Endothelial cell of umbilical vein (primary cell): Measurements from ENCODE around the gene TSPAN5. TPM values are rescaled to one million over a fixed set of nuclear protein-coding genes. Genes with fewer than 3 reads are reported as not detected.
A peak's percentile ranks its signal among the peaks of the same experiment; 100 is the strongest.

Experiments used
- BruUV-seq: library from RNA; stranded (reverse); fragments of 400-500 nt; replicated peaks from 2 replicates; lab custom pipeline; 2021; lab: Mats Ljungman, UMichigan
- CTCF ChIA-PET: fragments of 300-600, 350-600 bp; sonication (Branson Sonifier 250); formaldehyde crosslinking; loops from one replicate; lab custom pipeline; 2021; ENCODE audit warnings: antibody characterized with exemption, inconsistent platforms; lab: Charles Lee
- POLR2A ChIA-PET: fragments of 300-600, 350-600 bp; sonication (Branson Sonifier 250); formaldehyde crosslinking; loops from one replicate; lab custom pipeline; 2021; ENCODE audit warnings: antibody characterized with exemption, inconsistent platforms; lab: Charles Lee
- DNase-seq: peaks from one replicate; pipeline ENCODE4 v3.0.0-alpha.2; 2011; ENCODE audit warnings: low read depth, low spot score
- FAIRE-seq: peaks from 2 replicates; lab custom pipeline; 2011; peaks lifted over from hg19 to GRCh38; lab: Jason Lieb, UNC
- H2AFZ ChIP-seq: 2 replicates; pipeline ENCODE4 v1.6.0; 2012; ENCODE audit warnings: low read depth, low read length, control low read depth, inconsistent platforms
- H3K27ac ChIP-seq: 2 replicates; pipeline ENCODE4 v1.5.1; 2011; ENCODE audit warnings: low read depth, mild to moderate bottlenecking, control low read depth, low read length, moderate library complexity; ENCODE audit not compliant: insufficient read depth
- H3K27me3 ChIP-seq, 2 experiments: 2 replicates each; pipeline versions ENCODE4 v1.6.0 to v1.6.1; 2011; ENCODE audit warnings: low read length in 2 of 2, mixed read lengths in 1 of 2; ENCODE audit not compliant: control insufficient read depth in 2 of 2, insufficient read depth in 2 of 2
- H3K36me3 ChIP-seq, 2 experiments: 2 replicates in 1 of 2; 3 replicates in 1 of 2; pipeline ENCODE4 v1.5.1; 2011; ENCODE audit warnings: low read length in 2 of 2, mild to moderate bottlenecking in 1 of 2, moderate library complexity in 1 of 2; ENCODE audit not compliant: control insufficient read depth in 2 of 2, insufficient read depth in 2 of 2; ENCODE audit errors: extremely low read depth in 1 of 2
- H3K4me1 ChIP-seq: 3 replicates; pipeline ENCODE4 v1.5.1; 2011; ENCODE audit warnings: mild to moderate bottlenecking, low read length; ENCODE audit not compliant: control insufficient read depth, insufficient read depth; ENCODE audit errors: extremely low read depth
- H3K4me2 ChIP-seq: 2 replicates; pipeline ENCODE4 v1.6.1; 2011; ENCODE audit warnings: low read length, control low read depth, mixed read lengths; ENCODE audit not compliant: insufficient read depth
- H3K4me3 ChIP-seq, 3 experiments: fragments of 200-600 bp in 1 of 3; sonication (generic), shearing (Covaris generic) in 1 of 3; replicated peaks in 1 of 3; 2 replicates each; pipeline ENCODE4 v1.5.1; 2011 to 2016; ENCODE audit warnings: control low read depth in 3 of 3, low read length in 3 of 3, mild to moderate bottlenecking in 2 of 3, inconsistent platforms in 1 of 3, low read depth in 1 of 3, moderate library complexity in 1 of 3; ENCODE audit not compliant: insufficient read depth in 1 of 3
- H3K79me2 ChIP-seq: 2 replicates; pipeline ENCODE4 v1.6.0; 2012; ENCODE audit warnings: low read length, inconsistent platforms; ENCODE audit not compliant: control insufficient read depth, insufficient read depth
- H3K9ac ChIP-seq: replicated peaks from 2 replicates; pipeline ENCODE3; 2011; ENCODE audit warnings: low read length, control low read depth; ENCODE audit not compliant: insufficient read depth; ENCODE audit errors: extremely low read depth
- H3K9me1 ChIP-seq: replicated peaks from 3 replicates; pipeline ENCODE4 v1.6.0; 2011; ENCODE audit warnings: mild to moderate bottlenecking, low read length; ENCODE audit not compliant: control insufficient read depth, insufficient read depth; ENCODE audit errors: extremely low read depth
- H3K9me3 ChIP-seq: replicated peaks from 2 replicates; pipeline ENCODE4 v1.5.1; 2012; ENCODE audit warnings: low read length, inconsistent platforms; ENCODE audit not compliant: control insufficient read depth, insufficient read depth
- H4K20me1 ChIP-seq: replicated peaks from 2 replicates; pipeline ENCODE3; 2011; ENCODE audit warnings: mild to moderate bottlenecking, low read length; ENCODE audit not compliant: control insufficient read depth, insufficient read depth; ENCODE audit errors: extremely low read depth
- EZH2 ChIP-seq: IDR thresholded peaks from 2 replicates; pipeline ENCODE4 v1.6.1; 2012; ENCODE audit warnings: borderline replicate concordance, low read depth, mild to moderate bottlenecking, moderate library complexity, low read length, inconsistent platforms; ENCODE audit not compliant: severe bottlenecking
- FOS ChIP-seq: IDR thresholded peaks from 2 replicates; pipeline ENCODE4 v1.6.1; 2011; ENCODE audit warnings: mild to moderate bottlenecking, low read length, moderate library complexity, borderline replicate concordance; ENCODE audit not compliant: insufficient read depth
- GATA2 ChIP-seq: IDR thresholded peaks from 2 replicates; pipeline ENCODE4 v1.7.0; 2011; ENCODE audit warnings: low read depth, mild to moderate bottlenecking, moderate library complexity, mixed read lengths, low read length; ENCODE audit not compliant: insufficient read length, insufficient read depth
- JUN ChIP-seq: IDR thresholded peaks from 2 replicates; pipeline ENCODE4 v1.6.1; 2011; ENCODE audit warnings: borderline replicate concordance, low read depth; ENCODE audit not compliant: insufficient read length, insufficient read depth
- MYC ChIP-seq: IDR thresholded peaks from one replicate; pipeline ENCODE4 v1.6.1; 2011; ENCODE audit warnings: mild to moderate bottlenecking, low read depth, low read length
- POLR2A ChIP-seq: IDR thresholded peaks from 2 replicates; pipeline ENCODE4 v1.6.1; 2012; ENCODE audit warnings: low read depth, mild to moderate bottlenecking, control low read depth, low read length
- POLR2AphosphoS5 ChIP-seq: IDR thresholded peaks from 2 replicates; pipeline ENCODE4 v1.6.1; 2012; ENCODE audit warnings: low read depth, mild to moderate bottlenecking, control low read depth, low read length, moderate library complexity; ENCODE audit not compliant: insufficient read depth
- dilution Hi-C: fragments of 300-500 bp; cut with MboI; formaldehyde crosslinking; loops from one replicate; pipeline ENCODE4 v1.15.0; 2019; ENCODE audit warnings: low sequenced_read_pairs; ENCODE audit not compliant: extremely low pct_ligation_motif_present
- intact Hi-C: fragments of 100-400 bp; cut with micrococcal nuclease; formaldehyde crosslinking; loops from one replicate; pipeline ENCODE4 v1.10.0; 2022
- polyA plus RNA-seq, 4 experiments: library from polyadenylated mRNA; depleted of rRNA in 3 of 4; stranded (reverse) in 3 of 4; unstranded in 1 of 4; fragments of >200 nt; gene quantifications; 2 replicates each; pipeline versions ENCODE4 v1.2.1 to v1.2.3, GENCODE V29; 2011 to 2012; ENCODE audit warnings: missing spikeins in 1 of 4
- total RNA-seq: library from RNA; stranded (reverse); gene quantifications from 2 replicates; pipeline ENCODE4 v1.2.3, GENCODE V29; 2021
- TF ChIP-seq, protein P1 (sequence below): IDR thresholded peaks from 2 replicates; pipeline ENCODE4 v1.6.1; 2011; ENCODE audit not compliant: insufficient read depth, insufficient read length
- TF ChIP-seq, protein P2 (sequence below), 2 donors: IDR thresholded peaks; 1 replicate in 1 of 2; 2 replicates in 1 of 2; pipeline ENCODE4 v1.5.1; 2011; ENCODE audit warnings: low read length in 2 of 2, mild to moderate bottlenecking in 2 of 2, moderate library complexity in 2 of 2, control low read depth in 1 of 2, inconsistent platforms in 1 of 2, low read depth in 1 of 2; ENCODE audit not compliant: insufficient read depth in 1 of 2; ENCODE audit errors: extremely low read depth in 1 of 2

The TSPAN5 gene
- total and polyA plus RNA-seq, 2 donors (not counting 3 experiments of a cell fraction or from before 2014, with no cell fraction given), result 45.1 to 50.2 TPM

DNA sequence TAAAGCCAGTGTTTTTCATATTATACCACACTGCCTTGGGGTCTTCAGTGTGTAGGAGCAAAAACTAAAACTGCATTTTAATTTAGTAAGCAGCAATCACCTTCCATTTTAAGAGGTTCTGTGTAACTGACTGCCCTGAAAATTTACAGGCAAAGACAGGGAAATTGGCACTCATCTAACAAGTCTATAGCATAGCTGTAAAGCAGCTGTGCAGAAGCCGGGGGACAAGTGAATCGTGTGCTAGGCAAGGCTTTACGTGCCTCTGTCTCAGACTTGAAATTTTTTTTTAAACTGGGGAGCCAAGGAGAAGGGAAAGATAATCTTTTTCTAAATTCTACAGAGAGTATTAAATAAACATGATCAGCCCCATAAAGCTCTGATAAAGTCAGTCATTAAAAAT, 39.7 kb downstream of the TSPAN5 start:
- peaks cover 82% of the 10 kb centered on the region for H3K79me2 ChIP-seq
- H3K9me1 ChIP-seq, result no peaks in the 10 kb centered on the region
- FAIRE-seq (no peak), DNase-seq (no peak)
- TF ChIP-seq, protein P1, sequence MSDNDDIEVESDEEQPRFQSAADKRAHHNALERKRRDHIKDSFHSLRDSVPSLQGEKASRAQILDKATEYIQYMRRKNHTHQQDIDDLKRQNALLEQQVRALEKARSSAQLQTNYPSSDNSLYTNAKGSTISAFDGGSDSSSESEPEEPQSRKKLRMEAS, result no peak
- TF ChIP-seq GATA2 (no peak), JUN (no peak), POLR2A (no peak), POLR2AphosphoS5 (no peak)
- H3K4me2 ChIP-seq, result no peak overlapping the region
- H3K27ac ChIP-seq, result no peak overlapping the region
- H3K9me3 ChIP-seq, result no peaks in the 10 kb centered on the region
- H3K4me1 ChIP-seq, result peaks cover 8% of the 10 kb centered on the region
- no peaks in the 10 kb centered on the region for H3K27me3 ChIP-seq
- H3K36me3 ChIP-seq, result peaks cover 0 to 3% of the 10 kb centered on the region in 2 experiments
- no peak overlapping the region for H3K4me3 ChIP-seq
- dilution Hi-C loops, result no loop called here
- H2AFZ ChIP-seq, result no peak overlapping the region
- ChIA-PET POLR2A (no interaction called here), CTCF (interaction anchor here (1.0 kb wide), 1 partner anchor 82 kb away, joined by 3 read pairs; no protein-coding TSS in a partner anchor)
- no TSS peak for BruUV-seq
- H3K9ac ChIP-seq, result no peak overlapping the region
- H4K20me1 ChIP-seq, result no peaks in the 10 kb centered on the region
- intact Hi-C loops, result no loop called here

DNA sequence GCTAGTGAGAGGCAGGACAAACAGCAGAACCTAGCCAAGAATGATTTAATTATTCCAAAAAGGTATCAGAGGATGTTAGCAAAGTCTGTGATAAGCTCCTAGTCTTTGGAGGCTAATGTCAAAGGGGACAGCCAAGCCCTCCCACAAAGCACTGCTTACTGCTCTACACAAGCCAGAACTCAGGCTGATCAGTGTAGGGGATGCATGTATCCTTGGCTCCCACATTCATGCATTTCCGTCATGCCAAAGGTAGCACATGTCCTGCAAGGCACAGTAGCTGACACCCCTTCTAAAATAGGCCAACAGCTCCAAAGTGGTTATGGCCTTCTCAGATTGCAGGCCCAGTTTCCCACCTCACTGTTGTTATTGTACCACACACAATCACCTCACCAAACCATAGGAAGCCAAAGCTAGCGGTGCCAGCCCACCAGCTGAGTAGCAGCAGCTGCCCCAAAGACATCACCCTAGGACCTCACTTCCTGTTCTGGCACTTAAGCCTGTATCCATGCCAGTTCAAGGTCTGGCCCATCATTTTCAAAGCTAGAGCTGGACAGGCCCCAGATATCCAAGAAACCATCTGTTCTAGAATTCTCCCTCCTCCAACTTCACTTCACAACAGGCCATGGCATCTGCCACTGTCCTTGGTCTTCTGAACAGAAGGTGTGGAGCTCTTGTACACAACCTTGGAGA, 40.9 kb downstream of the TSPAN5 start:
- intact Hi-C loops (no loop called here), dilution Hi-C loops (no loop called here)
- H3K4me3 ChIP-seq, result no peak overlapping the region
- H3K27ac ChIP-seq, result no peak overlapping the region
- peaks cover 83% of the 10 kb centered on the region for H3K79me2 ChIP-seq
- no peaks in the 10 kb centered on the region for H4K20me1 ChIP-seq
- no peak overlapping the region for H3K4me2 ChIP-seq
- FAIRE-seq (peak; percentile 76), DNase-seq (peak; percentile 49)
- H2AFZ ChIP-seq, result no peak overlapping the region
- ChIA-PET POLR2A (no interaction called here), CTCF (interaction anchor here (0.8 to 1.6 kb wide), 7 partner anchors 11 to 787 kb away, joined by 3 to 6 read pairs (median 4); no protein-coding TSS in a partner anchor)
- BruUV-seq, result no TSS peak
- no peaks in the 10 kb centered on the region for H3K27me3 ChIP-seq
- no peaks in the 10 kb centered on the region for H3K9me1 ChIP-seq
- peaks cover 0 to 3% of the 10 kb centered on the region in 2 experiments for H3K36me3 ChIP-seq
- H3K9ac ChIP-seq, result no peak overlapping the region
- no peaks in the 10 kb centered on the region for H3K9me3 ChIP-seq
- H3K4me1 ChIP-seq, result peaks cover 8% of the 10 kb centered on the region
- TF ChIP-seq, protein P1, result no peak
- TF ChIP-seq JUN (no peak), MYC (no peak), POLR2A (no peak), EZH2 (no peak), FOS (no peak)
- TF ChIP-seq, protein P2, sequence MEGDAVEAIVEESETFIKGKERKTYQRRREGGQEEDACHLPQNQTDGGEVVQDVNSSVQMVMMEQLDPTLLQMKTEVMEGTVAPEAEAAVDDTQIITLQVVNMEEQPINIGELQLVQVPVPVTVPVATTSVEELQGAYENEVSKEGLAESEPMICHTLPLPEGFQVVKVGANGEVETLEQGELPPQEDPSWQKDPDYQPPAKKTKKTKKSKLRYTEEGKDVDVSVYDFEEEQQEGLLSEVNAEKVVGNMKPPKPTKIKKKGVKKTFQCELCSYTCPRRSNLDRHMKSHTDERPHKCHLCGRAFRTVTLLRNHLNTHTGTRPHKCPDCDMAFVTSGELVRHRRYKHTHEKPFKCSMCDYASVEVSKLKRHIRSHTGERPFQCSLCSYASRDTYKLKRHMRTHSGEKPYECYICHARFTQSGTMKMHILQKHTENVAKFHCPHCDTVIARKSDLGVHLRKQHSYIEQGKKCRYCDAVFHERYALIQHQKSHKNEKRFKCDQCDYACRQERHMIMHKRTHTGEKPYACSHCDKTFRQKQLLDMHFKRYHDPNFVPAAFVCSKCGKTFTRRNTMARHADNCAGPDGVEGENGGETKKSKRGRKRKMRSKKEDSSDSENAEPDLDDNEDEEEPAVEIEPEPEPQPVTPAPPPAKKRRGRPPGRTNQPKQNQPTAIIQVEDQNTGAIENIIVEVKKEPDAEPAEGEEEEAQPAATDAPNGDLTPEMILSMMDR (IDR thresholded peaks at IDR 0.05; ENCODE audit: extremely low read depth in 1 of 2, insufficient read depth in 1 of 2, low read depth in 1 of 2, low read length in 2 of 2), result no peak
